Effector CD8-positive, alpha-beta T cell (primary cell): ENCODE measurements around the gene ACOT11.
"Not testable (repeated sequence)": the region's sequence is repeated elsewhere in the genome, so short reads cannot be mapped to it uniquely, and the experiment has no call there.

Experiments used
- DNase-seq: peaks from one replicate; lab custom pipeline; 2025; lab: John Stamatoyannopoulos, UW
- total RNA-seq, 4 experiments: gene quantifications; one replicate each; lab custom pipeline; 2026; lab: John Stamatoyannopoulos, UW

The ACOT11 gene
- 0.10 to 3.1 (median 0.99) reads per million in 4 experiments for total RNA-seq

GRCh38 chr1:54547601-54548388, at the start of gene ACOT11:
TSS of gene ACOT11 (plus strand) at chr1:54548228. CDS start at chr1:54548310, 82 bp downstream.
- DNase-seq = no peak

GRCh38 chr1:54498383-54499096, 49.5 kb upstream of the ACOT11 start:
- no peak for DNase-seq

GRCh38 chr1:54499097-54499359, 49.0 kb upstream of the ACOT11 start:
- no peak for DNase-seq

GRCh38 chr1:54499360-54500106, 48.5 kb upstream of the ACOT11 start:
- DNase-seq = peak; percentile 10

- no peak for DNase-seq
Measured at GRCh38 chr1:54500107-54500431, 48.0 kb upstream of the ACOT11 start.

- no peak for DNase-seq
Measured at GRCh38 chr1:54501849-54502248, 46.2 kb upstream of the ACOT11 start.

GRCh38 chr1:54502342-54502741, 45.7 kb upstream of the ACOT11 start:
- no peak for DNase-seq

GRCh38 chr1:54506594-54506993, 41.4 kb upstream of the ACOT11 start:
- DNase-seq = no peak

- DNase-seq = no peak
Measured at GRCh38 chr1:54507033-54507870, 40.8 kb upstream of the ACOT11 start.

- no peak for DNase-seq
Measured at GRCh38 chr1:54510715-54511270, 37.2 kb upstream of the ACOT11 start.

GRCh38 chr1:54513921-54514580, 34.0 kb upstream of the ACOT11 start:
- DNase-seq = not testable (repeated sequence)

GRCh38 chr1:54516249-54516920, 31.6 kb upstream of the ACOT11 start:
- no peak for DNase-seq

GRCh38 chr1:54517496-54517895, 30.5 kb upstream of the ACOT11 start:
- no peak for DNase-seq

GRCh38 chr1:54518489-54518888, 29.5 kb upstream of the ACOT11 start:
- DNase-seq = no peak

- DNase-seq = no peak
Measured at GRCh38 chr1:54519709-54520108, 28.3 kb upstream of the ACOT11 start.

GRCh38 chr1:54520631-54521321, 27.3 kb upstream of the ACOT11 start:
- no peak for DNase-seq

GRCh38 chr1:54526565-54526964, 21.5 kb upstream of the ACOT11 start:
- DNase-seq = not testable (repeated sequence)

GRCh38 chr1:54528613-54529012, 19.4 kb upstream of the ACOT11 start:
- no peak for DNase-seq

- no peak for DNase-seq
Measured at GRCh38 chr1:54532033-54532432, 16.0 kb upstream of the ACOT11 start.

- DNase-seq = not testable (repeated sequence)
Measured at GRCh38 chr1:54536656-54537055, 11.4 kb upstream of the ACOT11 start.
